ENCODE data around the gene ZNF506. TPM values are rescaled to one million over a fixed set of nuclear protein-coding genes. Genes with fewer than 3 reads are reported as not detected.

ZNF506 gene
- polyA plus RNA-seq, 1 donor from 2014 or later: 95.5 TPM

DNA sequence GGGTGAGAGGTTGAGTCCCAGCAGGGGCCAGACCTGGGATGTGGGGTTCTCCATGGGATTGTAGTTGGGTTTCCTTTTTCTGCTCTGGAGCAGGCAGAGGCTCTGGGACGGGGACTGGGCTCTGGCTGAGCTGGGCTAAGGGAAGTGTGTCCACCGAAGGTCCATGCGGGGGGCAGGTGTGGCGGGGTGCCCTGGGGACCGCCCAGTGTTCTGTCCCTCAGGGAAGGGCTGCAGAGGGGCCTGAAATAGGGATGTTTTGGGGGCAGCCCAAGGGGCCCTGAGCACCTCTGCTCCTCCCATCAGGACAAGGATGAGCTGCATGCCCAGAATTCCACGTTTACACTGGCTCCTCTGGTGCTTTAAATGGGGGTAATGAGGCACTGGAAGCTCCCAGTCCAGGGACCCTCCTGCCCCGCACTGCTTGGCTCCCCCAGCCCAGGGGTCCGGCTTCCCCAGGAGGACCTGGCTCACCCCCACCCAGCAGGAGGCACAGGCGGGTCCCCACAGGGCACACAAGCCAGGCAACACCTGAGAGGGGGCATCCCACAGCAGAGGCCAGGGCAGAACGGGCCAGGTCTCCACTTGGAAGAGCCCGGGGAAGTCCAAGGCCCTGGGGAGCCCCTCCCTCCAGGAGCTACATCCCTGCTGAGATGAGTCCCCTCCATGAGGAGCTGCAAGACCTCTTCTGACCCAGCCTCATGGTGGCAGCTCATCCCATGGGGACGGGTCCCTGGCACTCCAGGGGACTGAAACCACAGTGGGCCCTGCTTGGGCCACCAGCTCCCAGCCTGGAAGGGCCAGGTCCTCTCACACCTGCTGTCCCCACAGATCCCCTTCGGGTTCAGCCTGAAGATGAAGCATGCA is 74.0 kb downstream of the ZNF506 start:
- Histone ChIP-seq H3K9ac (ENCODE audit: low read length) (no peak overlapping the region), H3K36me3 (ENCODE audit: insufficient read depth, low read length) (no peaks in the 10 kb centered on the region), H4K20me1 (ENCODE audit: insufficient read depth) (no peaks in the 10 kb centered on the region), H2AFZ (ENCODE audit: low read depth, low read length) (no peak overlapping the region), H3K79me2 (replicated peaks; ENCODE audit: insufficient read depth, low read length) (no peaks in the 10 kb centered on the region), H3K4me3 (ENCODE audit: low read length) (no peak overlapping the region), H3F3A (ENCODE audit: insufficient read depth, low read length, poor library complexity, severe bottlenecking) (no peaks in the 10 kb centered on the region), H3K27me3 (ENCODE audit: insufficient read depth, low read depth, low read length) (no peaks in the 10 kb centered on the region), H3K4me2 (ENCODE audit: low read length) (no peak overlapping the region), H3K9me3 (ENCODE audit: low read length) (no peaks in the 10 kb centered on the region), H3K9me2 (ENCODE audit: insufficient read depth, low read length) (no peaks in the 10 kb centered on the region), H3K27ac (ENCODE audit: low read length) (no peak overlapping the region)
- TF ChIP-seq, protein P1, sequence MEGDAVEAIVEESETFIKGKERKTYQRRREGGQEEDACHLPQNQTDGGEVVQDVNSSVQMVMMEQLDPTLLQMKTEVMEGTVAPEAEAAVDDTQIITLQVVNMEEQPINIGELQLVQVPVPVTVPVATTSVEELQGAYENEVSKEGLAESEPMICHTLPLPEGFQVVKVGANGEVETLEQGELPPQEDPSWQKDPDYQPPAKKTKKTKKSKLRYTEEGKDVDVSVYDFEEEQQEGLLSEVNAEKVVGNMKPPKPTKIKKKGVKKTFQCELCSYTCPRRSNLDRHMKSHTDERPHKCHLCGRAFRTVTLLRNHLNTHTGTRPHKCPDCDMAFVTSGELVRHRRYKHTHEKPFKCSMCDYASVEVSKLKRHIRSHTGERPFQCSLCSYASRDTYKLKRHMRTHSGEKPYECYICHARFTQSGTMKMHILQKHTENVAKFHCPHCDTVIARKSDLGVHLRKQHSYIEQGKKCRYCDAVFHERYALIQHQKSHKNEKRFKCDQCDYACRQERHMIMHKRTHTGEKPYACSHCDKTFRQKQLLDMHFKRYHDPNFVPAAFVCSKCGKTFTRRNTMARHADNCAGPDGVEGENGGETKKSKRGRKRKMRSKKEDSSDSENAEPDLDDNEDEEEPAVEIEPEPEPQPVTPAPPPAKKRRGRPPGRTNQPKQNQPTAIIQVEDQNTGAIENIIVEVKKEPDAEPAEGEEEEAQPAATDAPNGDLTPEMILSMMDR (IDR thresholded peaks at IDR 0.05; ENCODE audit: poor library complexity, severe bottlenecking): no peak
- no peak for TF ChIP-seq POLR2AphosphoS5 (IDR thresholded peaks at IDR 0.05)

DNA sequence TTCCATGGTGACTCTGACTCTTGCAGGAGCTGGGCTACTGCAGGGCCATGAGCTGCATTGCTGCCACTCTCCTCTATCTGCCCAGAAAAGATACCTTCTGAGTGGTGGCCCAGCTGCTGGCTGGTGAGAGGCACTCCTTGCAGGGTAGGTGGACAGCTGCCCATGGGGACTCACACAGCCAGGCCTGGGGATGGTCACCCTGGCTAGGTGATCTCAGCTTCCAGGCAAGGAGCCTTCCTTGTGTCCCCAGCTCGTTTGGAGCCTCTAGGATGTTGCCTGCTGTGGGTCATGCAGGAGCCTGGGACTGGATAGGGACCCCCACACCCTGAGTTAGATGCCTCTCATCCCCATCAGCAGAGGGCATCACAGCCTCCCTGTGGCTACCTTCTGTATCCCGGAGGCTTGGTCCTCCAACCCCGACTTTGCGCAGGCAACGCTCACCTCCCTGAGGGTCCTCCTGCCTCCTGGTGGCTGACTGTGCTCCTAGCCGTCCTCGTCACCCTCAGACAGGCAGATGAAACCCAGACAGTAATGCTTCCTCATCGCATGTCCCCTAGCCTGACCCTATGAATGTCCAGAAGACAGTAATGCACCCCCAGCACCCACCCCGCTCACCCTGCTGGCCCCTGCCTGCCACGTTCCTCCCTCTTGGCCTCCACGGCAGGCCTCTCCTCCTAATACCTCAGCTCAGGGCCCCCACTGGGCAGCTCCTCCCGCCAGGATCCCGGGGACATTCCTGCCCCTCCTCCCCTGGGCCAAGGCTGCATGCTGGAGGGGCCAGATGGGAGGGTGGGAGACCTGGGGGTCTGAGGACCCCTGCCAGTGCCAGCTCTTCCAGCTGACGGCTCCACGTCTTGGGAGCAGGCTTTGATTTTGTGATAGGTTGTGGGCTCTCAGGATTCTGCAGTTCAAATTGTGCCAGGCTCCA is 75.0 kb downstream of the ZNF506 start:
- Histone ChIP-seq H3K9me3 (ENCODE audit: low read length) (no peaks in the 10 kb centered on the region), H3K36me3 (ENCODE audit: insufficient read depth, low read length) (no peaks in the 10 kb centered on the region), H3K9ac (ENCODE audit: low read length) (no peak overlapping the region), H3F3A (ENCODE audit: insufficient read depth, low read length, poor library complexity, severe bottlenecking) (no peaks in the 10 kb centered on the region), H3K79me2 (replicated peaks; ENCODE audit: insufficient read depth, low read length) (no peaks in the 10 kb centered on the region), H3K4me2 (ENCODE audit: low read length) (no peak overlapping the region), H3K9me2 (ENCODE audit: insufficient read depth, low read length) (no peaks in the 10 kb centered on the region), H4K20me1 (ENCODE audit: insufficient read depth) (no peaks in the 10 kb centered on the region), H2AFZ (ENCODE audit: low read depth, low read length) (no peak overlapping the region), H3K27me3 (ENCODE audit: insufficient read depth, low read depth, low read length) (no peaks in the 10 kb centered on the region), H3K4me3 (ENCODE audit: low read length) (no peak overlapping the region), H3K27ac (ENCODE audit: low read length) (no peak overlapping the region)
- TF ChIP-seq TAF1 (IDR thresholded peaks at IDR 0.05; ENCODE audit: low read depth): no peak
- no peak for TF ChIP-seq SMC3 (conservative IDR thresholded peaks at IDR 0.05; ENCODE audit: poor library complexity)
- TF ChIP-seq, protein P1 (IDR thresholded peaks at IDR 0.05; ENCODE audit: poor library complexity, severe bottlenecking): no peak
- no peak for TF ChIP-seq RAD21 (conservative IDR thresholded peaks at IDR 0.05)

DNA sequence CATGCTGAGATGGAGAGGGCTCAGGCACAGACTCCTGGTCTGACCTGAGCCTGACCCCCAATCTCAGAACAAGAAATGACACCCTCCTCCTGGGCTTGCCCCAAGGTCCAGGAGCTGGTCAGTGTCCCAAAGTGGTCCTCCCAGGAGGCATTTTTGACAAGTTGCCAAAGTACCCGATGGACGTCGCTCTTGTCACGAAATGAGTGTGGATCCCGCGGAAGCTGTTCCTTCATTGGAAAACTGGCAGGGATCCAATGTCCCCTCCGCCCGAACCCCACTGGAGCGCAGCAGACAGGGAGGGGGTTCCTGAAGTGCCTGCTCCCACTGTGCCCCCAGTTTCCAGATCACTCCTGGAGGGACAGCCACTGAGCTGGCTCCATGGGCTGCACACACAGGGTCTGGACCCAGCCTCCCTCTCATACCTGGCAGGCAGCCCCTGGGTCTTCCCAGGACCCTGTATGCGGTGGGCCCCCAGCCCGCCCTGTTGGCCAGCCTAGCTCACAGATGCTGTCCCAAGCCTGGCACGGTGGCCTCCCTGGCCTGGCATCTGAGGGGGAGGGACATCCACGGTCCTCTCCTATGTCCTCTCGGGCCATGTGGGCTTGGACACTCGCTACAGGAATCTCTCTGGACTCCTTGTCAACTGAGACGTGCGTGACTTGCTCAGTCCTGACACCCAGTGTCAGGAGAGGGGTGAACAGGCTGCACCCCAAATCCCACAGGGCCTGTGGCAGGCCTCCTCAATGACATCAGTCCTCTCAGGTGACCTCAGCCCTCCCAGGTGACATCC is 75.9 kb downstream of the ZNF506 start:
- Histone ChIP-seq H2AFZ (ENCODE audit: low read depth, low read length) (no peak overlapping the region), H3K79me2 (replicated peaks; ENCODE audit: insufficient read depth, low read length) (no peaks in the 10 kb centered on the region), H3K9me2 (ENCODE audit: insufficient read depth, low read length) (no peaks in the 10 kb centered on the region), H4K20me1 (ENCODE audit: insufficient read depth) (no peaks in the 10 kb centered on the region), H3K27me3 (ENCODE audit: insufficient read depth, low read depth, low read length) (no peaks in the 10 kb centered on the region), H3K36me3 (ENCODE audit: insufficient read depth, low read length) (no peaks in the 10 kb centered on the region), H3K9me3 (ENCODE audit: low read length) (no peaks in the 10 kb centered on the region), H3K27ac (ENCODE audit: low read length) (no peak overlapping the region), H3K9ac (ENCODE audit: low read length) (no peak overlapping the region), H3K4me2 (ENCODE audit: low read length) (no peak overlapping the region), H3F3A (ENCODE audit: insufficient read depth, low read length, poor library complexity, severe bottlenecking) (no peaks in the 10 kb centered on the region), H3K4me3 (ENCODE audit: low read length) (no peak overlapping the region)
- TF ChIP-seq, protein P1 (IDR thresholded peaks at IDR 0.05; ENCODE audit: poor library complexity, severe bottlenecking): no peak
- TF ChIP-seq MXI1 (conservative IDR thresholded peaks at IDR 0.05; ENCODE audit: poor library complexity, severe bottlenecking): no peak
- no peak for TF ChIP-seq POLR2AphosphoS5 (IDR thresholded peaks at IDR 0.05)
- TF ChIP-seq EP300 (conservative IDR thresholded peaks at IDR 0.05; ENCODE audit: poor library complexity, severe bottlenecking): no peak
- TF ChIP-seq RAD21 (conservative IDR thresholded peaks at IDR 0.05): no peak
- TF ChIP-seq EZH2 (IDR thresholded peaks at IDR 0.05; ENCODE audit: borderline replicate concordance, insufficient read depth, low read length, poor library complexity, severe bottlenecking): no peak
- no peak for TF ChIP-seq TAF1 (IDR thresholded peaks at IDR 0.05; ENCODE audit: low read depth)
- no peak for TF ChIP-seq SMC3 (conservative IDR thresholded peaks at IDR 0.05; ENCODE audit: poor library complexity)
